CD8-positive, alpha-beta memory T cell (primary cell): Measurements from ENCODE around the gene DNAAF6. TPM values are rescaled to one million over a fixed set of nuclear protein-coding genes. Genes with fewer than 3 reads are reported as not detected.
"Not testable (repeated sequence)": the region's sequence is repeated elsewhere in the genome, so short reads cannot be mapped to it uniquely, and the experiment has no call there.

Source experiments
- CTCF ChIA-PET: fragments of 350-600 bp; sonication (Branson Sonifier 250); formaldehyde crosslinking; loops from one replicate; lab custom pipeline; 2021; ENCODE audit warnings: antibody characterized with exemption; lab: Charles Lee
- POLR2A ChIA-PET: fragments of 350-600 bp; sonication (Branson Sonifier 250); formaldehyde crosslinking; loops from one replicate; lab custom pipeline; 2021; ENCODE audit warnings: antibody characterized with exemption; lab: Charles Lee
- DNase-seq, 5 donors: peaks; one replicate each; pipeline versions ENCODE4 v3.0.0 to v3.0.0-alpha.2; 2020 to 2022; ENCODE audit warnings: mixed read lengths in 1 of 5
- H3K27ac ChIP-seq: one replicate; pipeline ENCODE4 v1.7.0; 2013; ENCODE audit warnings: low read depth, mild to moderate bottlenecking, low read length, moderate library complexity
- H3K27me3 ChIP-seq: 2 replicates; pipeline ENCODE4 v1.7.0; 2013; ENCODE audit warnings: low read length, mild to moderate bottlenecking; ENCODE audit not compliant: insufficient read depth, poor library complexity, severe bottlenecking
- H3K36me3 ChIP-seq: 2 replicates; pipeline ENCODE4 v1.7.0; 2013; ENCODE audit warnings: mild to moderate bottlenecking, low read length, moderate library complexity; ENCODE audit not compliant: insufficient read depth
- H3K4me1 ChIP-seq: 2 replicates; pipeline ENCODE4 v1.7.0; 2013; ENCODE audit warnings: mild to moderate bottlenecking, low read length, moderate library complexity; ENCODE audit not compliant: insufficient read depth
- H3K4me3 ChIP-seq: 2 replicates; pipeline ENCODE4 v1.7.0; 2013; ENCODE audit warnings: mild to moderate bottlenecking, low read length
- H3K9me3 ChIP-seq: 2 replicates; pipeline ENCODE4 v1.7.0; 2013; ENCODE audit warnings: mild to moderate bottlenecking, low read length
- H3K27ac Mint-ChIP-seq, 8 donors: one replicate each; pipeline ENCODE4 v1.8.0; 2020 to 2021; ENCODE audit warnings: mixed read lengths in 8 of 8, mild to moderate bottlenecking in 6 of 8, inconsistent platforms in 3 of 8, moderate library complexity in 3 of 8
- H3K27me3 Mint-ChIP-seq, 2 donors: one replicate each; pipeline ENCODE4 v1.8.0; 2020 to 2021; ENCODE audit warnings: mixed read lengths in 2 of 2, mild to moderate bottlenecking in 1 of 2, moderate library complexity in 1 of 2
- H3K36me3 Mint-ChIP-seq, 3 donors: one replicate each; pipeline ENCODE4 v1.8.0; 2020 to 2021; ENCODE audit warnings: mixed read lengths in 3 of 3, inconsistent platforms in 1 of 3, mild to moderate bottlenecking in 1 of 3
- H3K4me1 Mint-ChIP-seq, 3 donors: one replicate each; pipeline ENCODE4 v1.8.0; 2020 to 2021; ENCODE audit warnings: mixed read lengths in 3 of 3, inconsistent platforms in 1 of 3, mild to moderate bottlenecking in 1 of 3
- H3K4me3 Mint-ChIP-seq, 7 donors: one replicate each; pipeline ENCODE4 v1.8.0; 2020 to 2021; ENCODE audit warnings: mixed read lengths in 7 of 7, mild to moderate bottlenecking in 6 of 7, moderate library complexity in 4 of 7, inconsistent platforms in 2 of 7
- H3K9me3 Mint-ChIP-seq, 5 donors: one replicate each; pipeline ENCODE4 v1.8.0; 2020 to 2022; ENCODE audit warnings: mixed read lengths in 5 of 5, mild to moderate bottlenecking in 3 of 5, moderate library complexity in 2 of 5, inconsistent platforms in 1 of 5
- polyA plus RNA-seq: library from polyadenylated mRNA; unstranded; fragments of 300-500 nt; fragmentation: Illumina TruSeq; gene quantifications from one replicate; pipeline ENCODE4 v1.2.3, GENCODE V29; 2021
- total RNA-seq, 2 experiments: library from RNA; stranded (reverse); gene quantifications; one replicate each; pipeline ENCODE4 v1.2.3, GENCODE V29; 2021

Gene DNAAF6
- total RNA-seq = not detected
- polyA plus RNA-seq = not detected

GRCh38 chrX:107205770-107206696 is at the start of gene DNAAF6, which contains the start of gene NUP62CL:
Gene DNAAF6 (plus strand): TSS chrX:107206611. CDS start chrX:107212876, 6,265 bp downstream.
Gene NUP62CL (minus strand): TSS chrX:107206433. CDS start chrX:107175146, 31,287 bp downstream.
- peak within 1 kb of the TSS in 7 of 8 donors; percentile 43 to 91 (median 73) for H3K27ac Mint-ChIP-seq

DNA sequence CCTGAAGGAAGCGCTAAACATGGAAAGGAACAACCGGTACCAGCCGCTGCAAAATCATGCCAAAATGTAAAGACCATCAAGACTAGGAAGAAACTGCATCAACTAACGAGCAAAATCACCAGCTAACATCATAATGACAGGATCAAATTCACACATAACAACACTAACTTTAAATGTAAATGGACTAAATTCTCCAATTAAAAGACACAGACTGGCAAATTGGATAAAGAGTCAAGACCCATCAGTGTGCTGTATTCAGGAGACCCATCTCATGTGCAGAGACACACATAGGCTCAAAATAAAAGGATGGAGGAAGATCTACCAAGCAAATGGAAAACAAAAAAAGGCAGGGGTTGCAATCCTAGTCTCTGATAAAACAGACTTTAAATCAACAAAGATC is 48.8 kb upstream of the DNAAF6 start:
- H3K27me3 ChIP-seq, CTCF ChIA-PET: not testable (repeated sequence)

More at GRCh38 chrX:107205770-107206696, at the start of gene DNAAF6, which contains the start of gene NUP62CL:
- ChIA-PET CTCF (no interaction called here), POLR2A (no interaction called here)
- H3K4me3 ChIP-seq = peak within 1 kb of the TSS; percentile 64
- Mint-ChIP-seq H3K4me3 (peak within 1 kb of the TSS; percentile 86 to 94 (median 90)), H3K4me1 (peaks cover 7 to 14% (median 13%) of the 10 kb centered on the region in 3 donors), H3K27me3 (peaks cover 0 to 3% of the 10 kb centered on the region in 2 donors), H3K9me3 (no peaks in the 10 kb centered on the region), H3K36me3 (no peaks in the 10 kb centered on the region)
- no peaks in the 10 kb centered on the region for H3K36me3 ChIP-seq
- H3K4me1 ChIP-seq = no peaks in the 10 kb centered on the region
- peak; percentile 39 to 79 (median 63) for DNase-seq
- H3K27ac ChIP-seq = peak within 1 kb of the TSS; percentile 51
- H3K9me3 ChIP-seq = no peaks in the 10 kb centered on the region
- H3K27me3 ChIP-seq = no peaks in the 10 kb centered on the region

GRCh38 chrX:107167163-107167921 is 39.1 kb upstream of the DNAAF6 start:
- H3K27ac Mint-ChIP-seq = no peak overlapping the region
- no peaks in the 10 kb centered on the region for H3K9me3 Mint-ChIP-seq
- H3K4me1 Mint-ChIP-seq = no peaks in the 10 kb centered on the region
- Histone ChIP-seq H3K4me1 (no peaks in the 10 kb centered on the region), H3K4me3 (no peak overlapping the region), H3K9me3 (no peaks in the 10 kb centered on the region), H3K36me3 (no peaks in the 10 kb centered on the region), H3K27ac (no peak overlapping the region), H3K27me3 (no peaks in the 10 kb centered on the region)
- H3K36me3 Mint-ChIP-seq = no peaks in the 10 kb centered on the region
- ChIA-PET CTCF (no interaction called here), POLR2A (no interaction called here)
- H3K27me3 Mint-ChIP-seq = peaks cover 0 to 8% of the 10 kb centered on the region in 2 donors
- no peak overlapping the region for H3K4me3 Mint-ChIP-seq
- no peak for DNase-seq

More for the DNA sequence above, 48.8 kb upstream of the DNAAF6 start:
- H3K27ac Mint-ChIP-seq, H3K27me3 Mint-ChIP-seq, POLR2A ChIA-PET, H3K4me1 Mint-ChIP-seq, DNase-seq, H3K4me1 ChIP-seq, H3K4me3 ChIP-seq, H3K9me3 ChIP-seq, H3K36me3 Mint-ChIP-seq, H3K9me3 Mint-ChIP-seq, H3K27ac ChIP-seq, H3K36me3 ChIP-seq, H3K4me3 Mint-ChIP-seq: not testable (repeated sequence)

- H3K27me3 ChIP-seq = no peaks in the 10 kb centered on the region
- H3K9me3 Mint-ChIP-seq = no peaks in the 10 kb centered on the region
- H3K27ac ChIP-seq = no peak overlapping the region
Measured at GRCh38 chrX:107168257-107168656, 38.2 kb upstream of the DNAAF6 start.

DNA sequence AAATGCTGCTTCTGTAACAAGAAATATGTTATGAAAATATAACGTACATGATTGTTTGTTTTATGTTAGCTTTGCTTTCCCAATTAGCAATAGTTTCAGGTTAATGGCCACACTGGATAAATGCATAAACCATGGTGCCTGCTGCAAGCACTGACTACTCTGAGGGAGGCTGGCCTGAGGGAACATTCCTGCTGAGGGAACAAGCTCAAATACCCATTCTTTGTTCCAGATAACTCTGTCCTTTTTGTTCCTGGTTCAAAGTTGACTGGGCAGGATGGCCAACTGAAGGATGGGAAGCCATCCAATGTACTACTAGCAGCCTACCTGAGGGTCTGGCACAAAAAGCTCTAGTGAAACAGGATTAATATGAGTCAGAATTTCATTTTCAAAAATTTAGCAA is 37.7 kb upstream of the DNAAF6 start:
- Mint-ChIP-seq H3K4me1 (no peaks in the 10 kb centered on the region), H3K36me3 (no peaks in the 10 kb centered on the region), H3K4me3 (no peak overlapping the region), H3K27me3 (peaks cover 0 to 8% of the 10 kb centered on the region in 2 donors), H3K27ac (no peak overlapping the region), H3K9me3 (no peaks in the 10 kb centered on the region)
- Histone ChIP-seq H3K27ac (no peak overlapping the region), H3K4me3 (no peak overlapping the region), H3K36me3 (no peaks in the 10 kb centered on the region), H3K4me1 (no peaks in the 10 kb centered on the region), H3K27me3 (no peaks in the 10 kb centered on the region), H3K9me3 (no peaks in the 10 kb centered on the region)
- ChIA-PET CTCF (no interaction called here), POLR2A (no interaction called here)
- no peak for DNase-seq

More at GRCh38 chrX:107168257-107168656, 38.2 kb upstream of the DNAAF6 start:
- peaks cover 0 to 8% of the 10 kb centered on the region in 2 donors for H3K27me3 Mint-ChIP-seq
- no peak overlapping the region for H3K27ac Mint-ChIP-seq
- H3K4me1 ChIP-seq = no peaks in the 10 kb centered on the region
- DNase-seq = no peak
- ChIA-PET CTCF (no interaction called here), POLR2A (no interaction called here)
- no peaks in the 10 kb centered on the region for H3K36me3 Mint-ChIP-seq
- H3K9me3 ChIP-seq = no peaks in the 10 kb centered on the region
- no peak overlapping the region for H3K4me3 Mint-ChIP-seq
- no peaks in the 10 kb centered on the region for H3K4me1 Mint-ChIP-seq
- no peak overlapping the region for H3K4me3 ChIP-seq
- no peaks in the 10 kb centered on the region for H3K36me3 ChIP-seq

- no peak for DNase-seq
- ChIA-PET CTCF (no interaction called here), POLR2A (no interaction called here)
- H3K27ac Mint-ChIP-seq = no peak overlapping the region
- no peaks in the 10 kb centered on the region for H3K9me3 ChIP-seq
- H3K9me3 Mint-ChIP-seq = no peaks in the 10 kb centered on the region
- H3K27me3 Mint-ChIP-seq = peaks cover 0 to 8% of the 10 kb centered on the region in 2 donors
- H3K36me3 ChIP-seq = no peaks in the 10 kb centered on the region
- no peak overlapping the region for H3K4me3 Mint-ChIP-seq
- H3K27ac ChIP-seq = no peak overlapping the region
- H3K27me3 ChIP-seq = no peaks in the 10 kb centered on the region
- no peaks in the 10 kb centered on the region for H3K4me1 Mint-ChIP-seq
- no peaks in the 10 kb centered on the region for H3K4me1 ChIP-seq
- no peak overlapping the region for H3K4me3 ChIP-seq
- no peaks in the 10 kb centered on the region for H3K36me3 Mint-ChIP-seq
Measured at GRCh38 chrX:107171369-107172102, 34.9 kb upstream of the DNAAF6 start.

DNA sequence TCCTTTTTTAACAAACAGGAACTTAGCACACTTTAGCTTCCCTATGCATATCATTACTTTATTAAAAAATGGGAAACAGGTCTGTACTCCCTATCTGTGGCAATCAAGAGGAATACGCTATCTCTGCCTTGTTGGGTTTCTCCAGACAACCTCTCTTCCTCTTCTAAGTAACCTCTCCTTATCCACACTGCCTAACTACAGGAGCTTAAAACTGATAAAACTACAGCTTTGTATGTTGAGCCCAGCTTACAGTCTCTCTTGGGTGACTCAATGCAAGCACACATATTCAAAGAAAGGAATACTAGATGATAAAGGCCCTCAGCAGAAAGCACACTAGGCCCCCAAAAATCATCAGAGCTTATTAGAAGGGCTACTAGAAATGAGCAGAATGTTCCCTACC is 9.1 kb upstream of the DNAAF6 start:
- Histone ChIP-seq H3K9me3 (no peaks in the 10 kb centered on the region), H3K27ac (no peak overlapping the region)

More for the DNA sequence above, 9.1 kb upstream of the DNAAF6 start:
- ChIA-PET CTCF (no interaction called here), POLR2A (no interaction called here)
- H3K36me3 Mint-ChIP-seq = no peaks in the 10 kb centered on the region
- H3K9me3 Mint-ChIP-seq = no peaks in the 10 kb centered on the region
- no peaks in the 10 kb centered on the region for H3K4me1 ChIP-seq
- H3K27me3 ChIP-seq = no peaks in the 10 kb centered on the region
- H3K27ac Mint-ChIP-seq = no peak overlapping the region
- H3K4me3 Mint-ChIP-seq = no peak overlapping the region
- DNase-seq = no peak
- no peaks in the 10 kb centered on the region for H3K36me3 ChIP-seq
- H3K4me3 ChIP-seq = no peak overlapping the region
- no peaks in the 10 kb centered on the region for H3K4me1 Mint-ChIP-seq
- H3K27me3 Mint-ChIP-seq = peaks cover 0 to 3% of the 10 kb centered on the region in 2 donors
